HEK293T (cell line): ENCODE measurements around the gene FBRSL1.

Experiments used
- CTCF ChIA-PET: fragments of 350-600 bp; formaldehyde crosslinking; extraction: SDS; loops from one replicate; lab custom pipeline; 2021; ENCODE audit warnings: antibody characterized with exemption, inconsistent platforms; lab: Yijun Ruan, JAX
- POLR2A ChIA-PET: fragments of 350-600 bp; formaldehyde crosslinking; extraction: SDS; loops from one replicate; lab custom pipeline; 2020; ENCODE audit warnings: antibody characterized with exemption, inconsistent platforms; lab: Yijun Ruan, JAX
- DNase-seq: peaks from one replicate; pipeline ENCODE4 v3.0.0; 2012; ENCODE audit warnings: mixed read lengths; ENCODE audit errors: extremely low spot score
- ARNT ChIP-seq: fragments of 450-650 bp; IDR thresholded peaks from 2 replicates; pipeline ENCODE4 v1.6.1; 2017; ENCODE audit warnings: mild to moderate bottlenecking
- BHLHE40 ChIP-seq: fragments of 450-650 bp; IDR thresholded peaks from 2 replicates; pipeline ENCODE4 v1.6.1; 2016; ENCODE audit warnings: mild to moderate bottlenecking, moderate library complexity, borderline replicate concordance
- CTBP1 ChIP-seq: fragments of 450-650 bp; IDR thresholded peaks from 2 replicates; pipeline ENCODE4 v1.6.1; 2016; ENCODE audit warnings: borderline replicate concordance
- ELF4 ChIP-seq: fragments of 450-650 bp; IDR thresholded peaks from 2 replicates; pipeline ENCODE4 v1.6.1; 2017; ENCODE audit warnings: antibody characterized with exemption
- FOXA1 ChIP-seq: fragments of 450-650 bp; IDR thresholded peaks from 2 replicates; pipeline ENCODE4 v1.6.1; 2016; ENCODE audit warnings: mild to moderate bottlenecking
- FOXK2 ChIP-seq: fragments of 450-650 bp; IDR thresholded peaks from 2 replicates; pipeline ENCODE4 v1.6.1; 2016; ENCODE audit warnings: mild to moderate bottlenecking
- FOXM1 ChIP-seq: fragments of 450-650 bp; IDR thresholded peaks from 2 replicates; pipeline ENCODE4 v1.6.1; 2017; ENCODE audit warnings: mild to moderate bottlenecking, borderline replicate concordance
- HDGF ChIP-seq: fragments of 450-650 bp; IDR thresholded peaks from 2 replicates; pipeline ENCODE4 v1.6.1; 2017; ENCODE audit warnings: antibody characterized with exemption, borderline replicate concordance
- L3MBTL2 ChIP-seq: fragments of 450-650 bp; conservative IDR thresholded peaks from 2 replicates; pipeline ENCODE4 v1.6.1; 2016; ENCODE audit warnings: mild to moderate bottlenecking
- LEF1 ChIP-seq: fragments of 450-650 bp; IDR thresholded peaks from 2 replicates; pipeline ENCODE4 v1.6.1; 2017; ENCODE audit warnings: mild to moderate bottlenecking, borderline replicate concordance
- NFRKB ChIP-seq: fragments of 450-650 bp; IDR thresholded peaks from 2 replicates; pipeline ENCODE4 v1.6.1; 2016; ENCODE audit warnings: mild to moderate bottlenecking, moderate library complexity
- PKNOX1 ChIP-seq: fragments of 450-650 bp; IDR thresholded peaks from 2 replicates; pipeline ENCODE4 v1.6.1; 2016
- SP1 ChIP-seq: fragments of 450-650 bp; IDR thresholded peaks from 2 replicates; pipeline ENCODE4 v1.6.1; 2017
- SUZ12 ChIP-seq: fragments of 450-650 bp; IDR thresholded peaks from 2 replicates; pipeline ENCODE4 v1.6.1; 2016; ENCODE audit warnings: mild to moderate bottlenecking
- TARDBP ChIP-seq: fragments of 450-650 bp; IDR thresholded peaks from 2 replicates; pipeline ENCODE4 v1.6.1; 2016
- ZNF384 ChIP-seq: fragments of 450-650 bp; IDR thresholded peaks from 2 replicates; pipeline ENCODE4 v1.6.1; 2016

The FBRSL1 gene

GRCh38 chr12:132486576-132486975, 3.4 kb upstream of the FBRSL1 start:
- POLR2A ChIA-PET: no interaction called here
- DNase-seq: no peak
- CTCF ChIA-PET: interaction anchor here (1.2 kb wide), 1 partner anchor 73 kb away, joined by 3 read pairs; no protein-coding TSS in a partner anchor
- TF ChIP-seq NFRKB (no peak), PKNOX1 (no peak), SUZ12 (no peak), ARNT (no peak), FOXA1 (no peak), FOXM1 (no peak), TARDBP (no peak), FOXK2 (no peak)

- POLR2A ChIA-PET: no interaction called here
- DNase-seq: no peak
Observed at GRCh38 chr12:132487311-132487741, 2.6 kb upstream of the FBRSL1 start.

GRCh38 chr12:132488127-132489077, 1.5 kb upstream of the FBRSL1 start:
- no peak for TF ChIP-seq ARNT
- TF ChIP-seq L3MBTL2: no peak
- no peak for TF ChIP-seq TARDBP
- no peak for TF ChIP-seq BHLHE40
- no peak for TF ChIP-seq SP1
- no peak for TF ChIP-seq PKNOX1
- TF ChIP-seq HDGF: no peak
- no peak for TF ChIP-seq LEF1
- TF ChIP-seq SUZ12: no peak
- TF ChIP-seq NFRKB: no peak
- TF ChIP-seq CTBP1: no peak
- no peak for TF ChIP-seq ELF4
- TF ChIP-seq FOXM1: no peak
- TF ChIP-seq FOXK2: no peak
- no peak for TF ChIP-seq FOXA1
- TF ChIP-seq ZNF384: no peak
- CTCF ChIA-PET: no interaction called here
- DNase-seq: no peak
- POLR2A ChIA-PET: no interaction called here

More at GRCh38 chr12:132487311-132487741, 2.6 kb upstream of the FBRSL1 start:
- no peak for TF ChIP-seq ELF4
- TF ChIP-seq SP1: no peak
- no peak for TF ChIP-seq TARDBP
- no peak for TF ChIP-seq LEF1
- TF ChIP-seq FOXM1: no peak
- TF ChIP-seq L3MBTL2: no peak
- TF ChIP-seq PKNOX1: no peak
- no peak for TF ChIP-seq FOXA1
- no peak for TF ChIP-seq FOXK2
- CTCF ChIA-PET: interaction anchor here (1.2 kb wide), 1 partner anchor 73 kb away, joined by 3 read pairs; no protein-coding TSS in a partner anchor

GRCh38 chr12:132489078-132489601, 811 bp upstream of the FBRSL1 start:
- no peak for TF ChIP-seq FOXK2
- TF ChIP-seq FOXA1: no peak
- TF ChIP-seq ZNF384: no peak
- TF ChIP-seq FOXM1: no peak
- CTCF ChIA-PET: no interaction called here
- no peak for DNase-seq
- POLR2A ChIA-PET: no interaction called here

GRCh38 chr12:132490422-132491137, 629 bp downstream of the FBRSL1 start:
- ChIA-PET CTCF (no interaction called here), POLR2A (no interaction called here)
- TF ChIP-seq FOXM1 (no peak), NFRKB (no peak), FOXK2 (no peak), L3MBTL2 (no peak), LEF1 (no peak), PKNOX1 (no peak), SP1 (no peak), HDGF (no peak), FOXA1 (no peak), CTBP1 (no peak), ELF4 (no peak), BHLHE40 (no peak)
- DNase-seq: peak; percentile 30
